ENCODE data around the gene RAF1.
"Not testable (repeated sequence)": the region's sequence is repeated elsewhere in the genome, so short reads cannot be mapped to it uniquely, and the experiment has no call there.

Gene RAF1

GRCh38 chr3:12633108-12633507, 30.8 kb downstream of the RAF1 start:
- no peak for DNase-seq

GRCh38 chr3:12632523-12632922, 31.4 kb downstream of the RAF1 start:
- DNase-seq = no peak

GRCh38 chr3:12630843-12631242, 33.1 kb downstream of the RAF1 start:
- not testable (repeated sequence) for DNase-seq

- no peak for DNase-seq
These were observed 33.6 kb downstream of the RAF1 start for GRCh38 chr3:12630292-12630691.

- no peak for DNase-seq
These were observed 34.4 kb downstream of the RAF1 start for GRCh38 chr3:12629560-12629959.

GRCh38 chr3:12628813-12629212, 35.1 kb downstream of the RAF1 start:
- no peak for DNase-seq

- no peak for DNase-seq
These were observed 36.5 kb downstream of the RAF1 start for GRCh38 chr3:12627370-12627769.

GRCh38 chr3:12624964-12625363, 39.0 kb downstream of the RAF1 start:
- DNase-seq = not testable (repeated sequence)

GRCh38 chr3:12624056-12624455, 39.9 kb downstream of the RAF1 start:
- no peak for DNase-seq

- DNase-seq = no peak
These were observed 41.6 kb downstream of the RAF1 start for GRCh38 chr3:12622335-12622734.

- DNase-seq = no peak
These were observed 43.2 kb downstream of the RAF1 start for GRCh38 chr3:12620729-12621128.

GRCh38 chr3:12620305-12620704, 43.6 kb downstream of the RAF1 start:
- no peak for DNase-seq

- no peak for DNase-seq
These were observed 45.5 kb downstream of the RAF1 start for GRCh38 chr3:12618426-12618825.

GRCh38 chr3:12615266-12615665, 48.7 kb downstream of the RAF1 start:
- no peak for DNase-seq

- no peak for DNase-seq
These were observed 50.7 kb downstream of the RAF1 start for GRCh38 chr3:12613250-12613649.

GRCh38 chr3:12612514-12613226, 51.2 kb downstream of the RAF1 start:
- DNase-seq = no peak

- DNase-seq = no peak
These were observed 52.8 kb downstream of the RAF1 start for GRCh38 chr3:12611117-12611516.

GRCh38 chr3:12608376-12608775, 55.5 kb downstream of the RAF1 start:
- DNase-seq = no peak

- no peak for DNase-seq
These were observed 59.9 kb downstream of the RAF1 start for GRCh38 chr3:12603969-12604368.

GRCh38 chr3:12601072-12601471, 62.8 kb downstream of the RAF1 start:
- DNase-seq = no peak

- no peak for DNase-seq
These were observed 65.0 kb downstream of the RAF1 start for GRCh38 chr3:12598890-12599289.

GRCh38 chr3:12593473-12593872, 70.4 kb downstream of the RAF1 start:
- DNase-seq = no peak

GRCh38 chr3:12591997-12592715, 71.8 kb downstream of the RAF1 start:
- DNase-seq = no peak

GRCh38 chr3:12591456-12591855, 72.5 kb downstream of the RAF1 start:
- no peak for DNase-seq

GRCh38 chr3:12590096-12590495, 73.8 kb downstream of the RAF1 start:
- no peak for DNase-seq

Measured in activated naive CD4-positive, alpha-beta T cell treated with anti-CD3 and anti-CD28 coated beads, Interleukin-2, amount 50 U/mL, for 16 hours (primary cell).